Measurements from ENCODE around the gene SRSF1.

DNA sequence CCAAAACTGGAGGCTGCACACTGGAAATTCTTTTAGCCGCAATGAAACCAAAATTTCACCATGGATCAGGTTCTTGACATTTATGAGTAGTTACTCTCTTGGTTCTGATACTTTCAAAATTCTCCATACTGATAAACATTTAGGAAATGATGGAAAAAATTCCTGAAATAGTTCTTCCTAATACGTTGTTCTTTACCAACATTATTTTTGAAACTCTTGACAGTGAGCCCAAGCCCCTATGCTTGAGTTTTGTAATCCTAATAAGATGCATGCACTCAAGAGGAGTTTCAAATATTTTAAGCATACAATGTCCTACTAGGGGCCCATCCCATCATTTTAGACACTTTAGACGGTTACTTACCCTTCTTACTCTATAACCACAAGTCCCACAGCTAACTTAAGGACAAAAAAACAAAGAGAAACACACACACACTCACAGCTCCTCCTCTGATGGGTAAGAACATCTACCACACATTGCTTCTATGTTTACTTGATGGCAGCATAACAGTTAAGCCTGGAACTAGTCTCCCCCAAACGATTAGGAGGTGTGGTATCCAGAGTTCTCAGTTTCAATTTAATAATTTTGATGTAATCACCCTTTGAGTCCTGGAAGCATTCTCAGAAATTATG, 22.7 kb downstream of the SRSF1 start:
- TF ChIP-seq, protein P1, sequence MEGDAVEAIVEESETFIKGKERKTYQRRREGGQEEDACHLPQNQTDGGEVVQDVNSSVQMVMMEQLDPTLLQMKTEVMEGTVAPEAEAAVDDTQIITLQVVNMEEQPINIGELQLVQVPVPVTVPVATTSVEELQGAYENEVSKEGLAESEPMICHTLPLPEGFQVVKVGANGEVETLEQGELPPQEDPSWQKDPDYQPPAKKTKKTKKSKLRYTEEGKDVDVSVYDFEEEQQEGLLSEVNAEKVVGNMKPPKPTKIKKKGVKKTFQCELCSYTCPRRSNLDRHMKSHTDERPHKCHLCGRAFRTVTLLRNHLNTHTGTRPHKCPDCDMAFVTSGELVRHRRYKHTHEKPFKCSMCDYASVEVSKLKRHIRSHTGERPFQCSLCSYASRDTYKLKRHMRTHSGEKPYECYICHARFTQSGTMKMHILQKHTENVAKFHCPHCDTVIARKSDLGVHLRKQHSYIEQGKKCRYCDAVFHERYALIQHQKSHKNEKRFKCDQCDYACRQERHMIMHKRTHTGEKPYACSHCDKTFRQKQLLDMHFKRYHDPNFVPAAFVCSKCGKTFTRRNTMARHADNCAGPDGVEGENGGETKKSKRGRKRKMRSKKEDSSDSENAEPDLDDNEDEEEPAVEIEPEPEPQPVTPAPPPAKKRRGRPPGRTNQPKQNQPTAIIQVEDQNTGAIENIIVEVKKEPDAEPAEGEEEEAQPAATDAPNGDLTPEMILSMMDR (IDR thresholded peaks at IDR 0.05): no peak
- no peak for TF ChIP-seq POLR2A (IDR thresholded peaks at IDR 0.05)
